ENCODE measurements around the gene THOC5.
"Not testable (repeated sequence)": the region's sequence is repeated elsewhere in the genome, so short reads cannot be mapped to it uniquely, and the experiment has no call there.

THOC5 gene

GRCh38 chr22:29503811-29504372 lies 49.7 kb downstream of the THOC5 start:
- DNase-seq = no peak

- no peak for DNase-seq
Observed at GRCh38 chr22:29499852-29500251, 53.7 kb downstream of the THOC5 start.

GRCh38 chr22:29493636-29494035 lies 59.9 kb downstream of the THOC5 start:
- no peak for DNase-seq

GRCh38 chr22:29491012-29491411 lies 62.5 kb downstream of the THOC5 start:
- no peak for DNase-seq

- not testable (repeated sequence) for DNase-seq
Observed at GRCh38 chr22:29489127-29489780, 64.3 kb downstream of the THOC5 start.

GRCh38 chr22:29487426-29487986 lies 66.1 kb downstream of the THOC5 start:
- no peak for DNase-seq

- no peak for DNase-seq
Observed at GRCh38 chr22:29485448-29485847, 68.1 kb downstream of the THOC5 start.

GRCh38 chr22:29484642-29485041 lies 68.9 kb downstream of the THOC5 start:
- DNase-seq = no peak

- DNase-seq = no peak
Observed at GRCh38 chr22:29483254-29483653, 70.3 kb downstream of the THOC5 start.

GRCh38 chr22:29482726-29483125 lies 70.8 kb downstream of the THOC5 start:
- DNase-seq = no peak

GRCh38 chr22:29482253-29482652 lies 71.3 kb downstream of the THOC5 start:
- DNase-seq = no peak

- no peak for DNase-seq
Observed at GRCh38 chr22:29481265-29482000, 72.1 kb downstream of the THOC5 start.

GRCh38 chr22:29480512-29481264 lies 72.9 kb downstream of the THOC5 start:
- no peak for DNase-seq

- no peak for DNase-seq
Observed at GRCh38 chr22:29480262-29480511, 73.4 kb downstream of the THOC5 start.

GRCh38 chr22:29479417-29480261 lies 73.9 kb downstream of the THOC5 start, which contains the start of gene NEFH:
Gene NEFH, plus strand, starts transcription at chr22:29480218. Its CDS starts 45 bp downstream, at chr22:29480263.
- DNase-seq = no peak

- DNase-seq = no peak
Observed at GRCh38 chr22:29478326-29479276, 75.0 kb downstream of the THOC5 start.

- DNase-seq = no peak
Observed at GRCh38 chr22:29477723-29478318, 75.7 kb downstream of the THOC5 start.

GRCh38 chr22:29476116-29476515 lies 77.4 kb downstream of the THOC5 start:
- no peak for DNase-seq

GRCh38 chr22:29475550-29475949 lies 78.0 kb downstream of the THOC5 start:
- DNase-seq = no peak

GRCh38 chr22:29473001-29473400 lies 80.6 kb downstream of the THOC5 start:
- DNase-seq = no peak

Measured in SW 1271 (cell line).